IMR-90 (cell line): Measurements from ENCODE around the gene TXNDC11. TPM values are rescaled to one million over a fixed set of nuclear protein-coding genes. Genes with fewer than 3 reads are reported as not detected.

ENCODE experiments used
- ATAC-seq: fragments of 200-7000 bp; cut with Tn5 transposase; 2 replicates; pipeline ENCODE4 v1.9.1; 2020; ENCODE audit warnings: low read depth, mild to moderate bottlenecking, moderate library complexity
- BruUV-seq: library from RNA; stranded (reverse); fragments of 400-500 nt; replicated peaks from 2 replicates; lab custom pipeline; 2021; lab: Mats Ljungman, UMichigan
- CTCF ChIA-PET: fragments of 300-600 bp; formaldehyde crosslinking; extraction: SDS; loops from one replicate; lab custom pipeline; 2021; ENCODE audit warnings: antibody characterized with exemption; lab: Yijun Ruan, JAX
- POLR2A ChIA-PET: fragments of 300-600 bp; sonication (Branson Sonifier 250); formaldehyde crosslinking; loops from one replicate; lab custom pipeline; 2022; ENCODE audit warnings: antibody characterized with exemption; ENCODE audit not compliant: unreplicated experiment; lab: Charles Lee
- DNase-seq: peaks from one replicate; pipeline ENCODE4 v3.0.0; 2013
- H2AFZ ChIP-seq: replicated peaks from 2 replicates; pipeline ENCODE3; 2013; ENCODE audit warnings: low read length, mild to moderate bottlenecking; ENCODE audit not compliant: poor library complexity
- H2AK5ac ChIP-seq: 2 replicates; pipeline ENCODE4 v1.6.1; 2013; ENCODE audit warnings: low read depth, low read length, inconsistent platforms
- H2AK9ac ChIP-seq: replicated peaks from 2 replicates; pipeline ENCODE3; 2013; ENCODE audit warnings: mild to moderate bottlenecking, low read depth, low read length, moderate library complexity; ENCODE audit not compliant: poor library complexity
- H2BK120ac ChIP-seq: 2 replicates; pipeline ENCODE4 v1.6.1; 2013; ENCODE audit warnings: low read depth, low read length, inconsistent platforms
- H2BK15ac ChIP-seq: 3 replicates; pipeline ENCODE4 v1.6.1; 2013; ENCODE audit warnings: low read depth, low read length, inconsistent platforms
- H2BK20ac ChIP-seq: 2 replicates; pipeline ENCODE4 v1.6.1; 2013; ENCODE audit warnings: low read depth, mild to moderate bottlenecking, inconsistent platforms, low read length, moderate library complexity
- H2BK5ac ChIP-seq: 2 replicates; pipeline ENCODE4 v1.6.1; 2013; ENCODE audit warnings: mild to moderate bottlenecking, low read depth, low read length, inconsistent platforms; ENCODE audit not compliant: poor library complexity, severe bottlenecking
- H3K14ac ChIP-seq: replicated peaks from 2 replicates; pipeline ENCODE4 v1.6.1; 2013; ENCODE audit warnings: low read depth, low read length, inconsistent platforms
- H3K18ac ChIP-seq: 2 replicates; pipeline ENCODE4 v1.6.1; 2013; ENCODE audit warnings: low read depth, low read length, control low read depth
- H3K23ac ChIP-seq: 2 replicates; pipeline ENCODE4 v1.6.1; 2013; ENCODE audit warnings: low read depth, low read length, inconsistent platforms
- H3K27ac ChIP-seq: 2 replicates; pipeline ENCODE4 v1.5.1; 2013; ENCODE audit warnings: mild to moderate bottlenecking, control low read depth, low read length; ENCODE audit not compliant: insufficient read depth
- H3K27me3 ChIP-seq: 2 replicates; pipeline ENCODE4 v1.6.1; 2013; ENCODE audit warnings: low read length; ENCODE audit not compliant: control insufficient read depth, insufficient read depth
- H3K36me3 ChIP-seq: 2 replicates; pipeline ENCODE4 v1.6.1; 2013; ENCODE audit warnings: low read length, mixed read lengths; ENCODE audit not compliant: control insufficient read depth, insufficient read depth
- H3K4ac ChIP-seq: 2 replicates; pipeline ENCODE4 v1.6.1; 2013; ENCODE audit warnings: low read depth, low read length, inconsistent platforms
- H3K4me1 ChIP-seq: 2 replicates; pipeline ENCODE4 v1.6.1; 2013; ENCODE audit warnings: low read length, mixed read lengths; ENCODE audit not compliant: control insufficient read depth, insufficient read depth
- H3K4me2 ChIP-seq: 2 replicates; pipeline ENCODE4 v1.6.1; 2013; ENCODE audit warnings: low read depth, mild to moderate bottlenecking, control low read depth, low read length, moderate library complexity
- H3K4me3 ChIP-seq: 2 replicates; pipeline ENCODE4 v1.5.1; 2013; ENCODE audit warnings: low read depth, mild to moderate bottlenecking, control low read depth, low read length, moderate library complexity; ENCODE audit not compliant: insufficient read depth
- H3K56ac ChIP-seq: 2 replicates; pipeline ENCODE4 v1.6.1; 2013; ENCODE audit warnings: low read length, inconsistent platforms; ENCODE audit not compliant: insufficient read depth; ENCODE audit errors: extremely low read depth
- H3K79me1 ChIP-seq, 2 experiments: 2 replicates each; pipeline ENCODE4 v1.6.1; 2013; ENCODE audit warnings: low read length in 2 of 2, inconsistent platforms in 1 of 2, low read depth in 1 of 2
- H3K9ac ChIP-seq: 2 replicates; pipeline ENCODE4 v1.6.1; 2013; ENCODE audit warnings: low read depth, low read length, control low read depth
- H3K9me1 ChIP-seq: 2 replicates; pipeline ENCODE4 v1.6.1; 2013; ENCODE audit warnings: low read length, inconsistent platforms; ENCODE audit not compliant: insufficient read depth
- H3K9me3 ChIP-seq: 2 replicates; pipeline ENCODE4 v1.6.1; 2013; ENCODE audit warnings: low read length; ENCODE audit not compliant: control insufficient read depth, insufficient read depth
- H4K20me1 ChIP-seq: 2 replicates; pipeline ENCODE4 v1.6.1; 2013; ENCODE audit warnings: low read length, inconsistent platforms; ENCODE audit not compliant: insufficient read depth
- H4K5ac ChIP-seq: 2 replicates; pipeline ENCODE4 v1.6.1; 2013; ENCODE audit warnings: mild to moderate bottlenecking, low read depth, low read length, control low read depth
- H4K8ac ChIP-seq, 2 experiments: 2 replicates each; pipeline ENCODE4 v1.6.1; 2013; ENCODE audit warnings: low read depth in 2 of 2, low read length in 2 of 2, control low read depth in 1 of 2, inconsistent platforms in 1 of 2
- H4K91ac ChIP-seq: 2 replicates; pipeline ENCODE4 v1.6.1; 2013; ENCODE audit warnings: low read depth, low read length, inconsistent platforms; ENCODE audit not compliant: insufficient read depth
- BHLHE40 ChIP-seq: fragments of 150-350 bp; IDR thresholded peaks from 2 replicates; pipeline ENCODE4 v1.6.1; 2016; ENCODE audit warnings: mild to moderate bottlenecking, low read depth, low read length
- CEBPB ChIP-seq: IDR thresholded peaks from 2 replicates; pipeline ENCODE4 v1.6.1; 2012; ENCODE audit warnings: low read depth, low read length, improper control_type of control experiment
- CHD1 ChIP-seq: IDR thresholded peaks from 2 replicates; pipeline ENCODE4 v1.6.1; 2012; ENCODE audit warnings: low read depth, low read length, improper control_type of control experiment
- FOS ChIP-seq: fragments of 150-350 bp; IDR thresholded peaks from 2 replicates; pipeline ENCODE4 v1.6.1; 2016; ENCODE audit warnings: low read depth, low read length
- MAFK ChIP-seq: IDR thresholded peaks from 2 replicates; pipeline ENCODE4 v1.6.1; 2012; ENCODE audit warnings: low read depth, low read length, improper control_type of control experiment
- MAZ ChIP-seq: IDR thresholded peaks from 2 replicates; pipeline ENCODE4 v1.6.1; 2012; ENCODE audit warnings: low read depth, mild to moderate bottlenecking, low read length, improper control_type of control experiment, moderate library complexity, borderline replicate concordance
- MXI1 ChIP-seq: IDR thresholded peaks from 2 replicates; pipeline ENCODE4 v1.6.1; 2012; ENCODE audit warnings: low read depth, mild to moderate bottlenecking, low read length, moderate library complexity, borderline replicate concordance
- NFE2L2 ChIP-seq: fragments of 150-350 bp; IDR thresholded peaks from 2 replicates; pipeline ENCODE4 v1.6.1; 2016; ENCODE audit warnings: low read depth, mild to moderate bottlenecking, low read length
- POLR2A ChIP-seq: IDR thresholded peaks from 2 replicates; pipeline ENCODE4 v1.6.1; 2012; ENCODE audit warnings: mild to moderate bottlenecking, low read depth, low read length
- RAD21 ChIP-seq: IDR thresholded peaks from 2 replicates; pipeline ENCODE4 v1.6.1; 2012; ENCODE audit warnings: low read length, improper control_type of control experiment
- RCOR1 ChIP-seq: IDR thresholded peaks from 2 replicates; pipeline ENCODE4 v1.6.1; 2012; ENCODE audit warnings: mild to moderate bottlenecking, low read length, improper control_type of control experiment; ENCODE audit not compliant: insufficient replicate concordance
- RFX5 ChIP-seq: IDR thresholded peaks from 2 replicates; pipeline ENCODE4 v1.8.0; 2012; ENCODE audit warnings: low read depth, mild to moderate bottlenecking, low read length, moderate library complexity
- SMC3 ChIP-seq: fragments of 150-350 bp; IDR thresholded peaks from 2 replicates; pipeline ENCODE4 v1.6.1; 2016; ENCODE audit warnings: low read depth, mild to moderate bottlenecking, antibody characterized with exemption, low read length, moderate library complexity
- WGBS, 2 experiments: methylation state at CpG; one replicate each; pipeline versions ENCODE4 v1.1.5 to v1.1.7; 2013; ENCODE audit warnings: missing lambda C conversion rate in 2 of 2; ENCODE audit not compliant: insufficient read length in 1 of 2; ENCODE audit errors: extremely low coverage in 2 of 2; 5-methylcytosine and 5-hydroxymethylcytosine counted together
- dilution Hi-C: fragments of 300-500 bp; cut with HindIII; formaldehyde crosslinking; loops from one replicate; pipeline ENCODE4 v1.14.3; 2018; ENCODE audit warnings: low sequenced_read_pairs; ENCODE audit not compliant: unreplicated experiment
- in situ Hi-C: fragments of 300-500 bp; cut with MboI; formaldehyde crosslinking; loops from 3 replicates; pipeline ENCODE4 v1.14.3; 2019; ENCODE audit warnings: low sequenced_read_pairs, inconsistent platforms, mixed read lengths
- intact Hi-C: fragments of 100-400 bp; cut with micrococcal nuclease; formaldehyde crosslinking; loops from 2 replicates; pipeline ENCODE4 v1.10.0; 2022
- polyA plus RNA-seq, 3 experiments: library from polyadenylated mRNA; depleted of rRNA; stranded (reverse); fragments of >200 nt; gene quantifications; 2 replicates each; pipeline ENCODE4 v1.2.3, GENCODE V29; 2012; ENCODE audit warnings: low replicate concordance in 1 of 3
- total RNA-seq: library from RNA; depleted of rRNA; stranded (reverse); fragments of >200 nt; gene quantifications from 2 replicates; pipeline ENCODE4 v1.2.3, GENCODE V29; 2012
- TF ChIP-seq, protein P1 (sequence below): conservative IDR thresholded peaks from 2 replicates; pipeline ENCODE4 v1.5.1; 2012; ENCODE audit warnings: mild to moderate bottlenecking, low read depth, low read length, improper control_type of control experiment
- TF ChIP-seq, protein P2 (sequence below): fragments of 150-350 bp; IDR thresholded peaks from 2 replicates; pipeline ENCODE4 v1.6.1; 2017; ENCODE audit warnings: mild to moderate bottlenecking, antibody characterized with exemption, low read length, low read depth
- TF ChIP-seq, protein P3 (sequence below): fragments of 150-350 bp; IDR thresholded peaks from 2 replicates; pipeline ENCODE4 v1.6.1; 2016; ENCODE audit warnings: low read depth, mild to moderate bottlenecking, low read length, moderate library complexity, borderline replicate concordance

The TXNDC11 gene
- total and polyA plus RNA-seq, 2 of the 4 experiments (the other 2 are of a cell fraction) = 25.3 to 42.9 TPM

DNA sequence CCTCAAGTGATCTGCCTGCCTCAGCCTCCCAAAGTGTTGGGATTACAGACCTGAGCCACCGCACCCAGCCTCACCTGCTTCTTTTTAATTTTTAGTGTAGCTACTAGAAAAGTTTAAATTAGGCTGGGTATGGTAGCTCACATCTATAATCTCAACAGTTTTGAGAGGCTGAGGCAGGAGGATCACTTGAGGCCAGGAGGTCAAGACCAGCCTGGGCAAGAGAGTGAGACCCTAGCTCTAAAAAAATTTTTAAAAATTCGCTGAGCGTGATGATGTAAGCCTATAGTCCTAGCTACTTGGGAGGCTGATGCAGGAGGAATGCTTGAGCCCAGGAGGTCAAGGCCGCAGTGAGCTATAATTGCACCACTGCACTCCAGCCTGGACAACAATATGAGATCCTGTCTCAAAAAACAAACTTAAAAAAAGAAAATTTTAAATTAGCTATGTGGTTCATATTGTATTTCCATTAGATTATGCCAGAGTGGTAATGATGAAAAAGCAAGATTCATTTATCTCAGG lies 34.9 kb downstream of the TXNDC11 start:
- Histone ChIP-seq H2BK120ac (no peak overlapping the region), H2AK5ac (no peak overlapping the region), H3K36me3 (peaks cover 13% of the 10 kb centered on the region), H2BK20ac (no peak overlapping the region), H4K20me1 (peaks cover 9% of the 10 kb centered on the region; the same call in 1 of the 2 replicates), H3K9me3 (no peaks in the 10 kb centered on the region), H4K91ac (no peak overlapping the region), H3K9ac (no peak overlapping the region), H2AK9ac (no peak overlapping the region), H3K23ac (no peak overlapping the region), H2AFZ (no peak overlapping the region), H4K5ac (no peak overlapping the region), H3K27me3 (no peaks in the 10 kb centered on the region), H3K4me2 (no peak overlapping the region), H3K27ac (no peak overlapping the region), H3K56ac (no peak overlapping the region), H3K4ac (no peak overlapping the region), H3K79me1 (peaks cover 32 to 55% of the 10 kb centered on the region in 2 experiments), H3K14ac (no peak overlapping the region), H3K4me1 (peaks cover 4% of the 10 kb centered on the region; the same call in 1 of the 2 replicates), H3K18ac (no peak overlapping the region), H3K9me1 (peaks cover 12% of the 10 kb centered on the region), H2BK15ac (no peak overlapping the region), H4K8ac (no peak overlapping the region), H3K4me3 (no peak overlapping the region), H2BK5ac (no peak overlapping the region)
- POLR2A ChIA-PET = no interaction called here
- no CpG with 5 or more reads among the region's 4 CpGs for WGBS, 2 experiments
- CTCF ChIA-PET = interaction anchor here (1.4 kb wide), 1 partner anchor 311 kb away, joined by 6 read pairs; no protein-coding TSS in a partner anchor
- intact Hi-C loops = no loop called here
- ATAC-seq = no peak
- in situ Hi-C loops = no loop called here
- BruUV-seq = no TSS peak
- TF ChIP-seq CHD1 = no peak
- no peak for TF ChIP-seq MAFK
- no peak for TF ChIP-seq MAZ
- TF ChIP-seq NFE2L2 = no peak
- no peak for TF ChIP-seq CEBPB
- no peak for TF ChIP-seq POLR2A
- no peak for TF ChIP-seq RAD21
- TF ChIP-seq RFX5 = no peak
- TF ChIP-seq MXI1 = no peak
- TF ChIP-seq, protein P1, sequence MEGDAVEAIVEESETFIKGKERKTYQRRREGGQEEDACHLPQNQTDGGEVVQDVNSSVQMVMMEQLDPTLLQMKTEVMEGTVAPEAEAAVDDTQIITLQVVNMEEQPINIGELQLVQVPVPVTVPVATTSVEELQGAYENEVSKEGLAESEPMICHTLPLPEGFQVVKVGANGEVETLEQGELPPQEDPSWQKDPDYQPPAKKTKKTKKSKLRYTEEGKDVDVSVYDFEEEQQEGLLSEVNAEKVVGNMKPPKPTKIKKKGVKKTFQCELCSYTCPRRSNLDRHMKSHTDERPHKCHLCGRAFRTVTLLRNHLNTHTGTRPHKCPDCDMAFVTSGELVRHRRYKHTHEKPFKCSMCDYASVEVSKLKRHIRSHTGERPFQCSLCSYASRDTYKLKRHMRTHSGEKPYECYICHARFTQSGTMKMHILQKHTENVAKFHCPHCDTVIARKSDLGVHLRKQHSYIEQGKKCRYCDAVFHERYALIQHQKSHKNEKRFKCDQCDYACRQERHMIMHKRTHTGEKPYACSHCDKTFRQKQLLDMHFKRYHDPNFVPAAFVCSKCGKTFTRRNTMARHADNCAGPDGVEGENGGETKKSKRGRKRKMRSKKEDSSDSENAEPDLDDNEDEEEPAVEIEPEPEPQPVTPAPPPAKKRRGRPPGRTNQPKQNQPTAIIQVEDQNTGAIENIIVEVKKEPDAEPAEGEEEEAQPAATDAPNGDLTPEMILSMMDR = no peak
- TF ChIP-seq SMC3 = no peak
- TF ChIP-seq, protein P2, sequence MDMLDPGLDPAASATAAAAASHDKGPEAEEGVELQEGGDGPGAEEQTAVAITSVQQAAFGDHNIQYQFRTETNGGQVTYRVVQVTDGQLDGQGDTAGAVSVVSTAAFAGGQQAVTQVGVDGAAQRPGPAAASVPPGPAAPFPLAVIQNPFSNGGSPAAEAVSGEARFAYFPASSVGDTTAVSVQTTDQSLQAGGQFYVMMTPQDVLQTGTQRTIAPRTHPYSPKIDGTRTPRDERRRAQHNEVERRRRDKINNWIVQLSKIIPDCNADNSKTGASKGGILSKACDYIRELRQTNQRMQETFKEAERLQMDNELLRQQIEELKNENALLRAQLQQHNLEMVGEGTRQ = no peak
- no peak for TF ChIP-seq FOS
- TF ChIP-seq BHLHE40 = no peak
- TF ChIP-seq, protein P3, sequence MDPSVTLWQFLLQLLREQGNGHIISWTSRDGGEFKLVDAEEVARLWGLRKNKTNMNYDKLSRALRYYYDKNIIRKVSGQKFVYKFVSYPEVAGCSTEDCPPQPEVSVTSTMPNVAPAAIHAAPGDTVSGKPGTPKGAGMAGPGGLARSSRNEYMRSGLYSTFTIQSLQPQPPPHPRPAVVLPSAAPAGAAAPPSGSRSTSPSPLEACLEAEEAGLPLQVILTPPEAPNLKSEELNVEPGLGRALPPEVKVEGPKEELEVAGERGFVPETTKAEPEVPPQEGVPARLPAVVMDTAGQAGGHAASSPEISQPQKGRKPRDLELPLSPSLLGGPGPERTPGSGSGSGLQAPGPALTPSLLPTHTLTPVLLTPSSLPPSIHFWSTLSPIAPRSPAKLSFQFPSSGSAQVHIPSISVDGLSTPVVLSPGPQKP = no peak
- no peak for TF ChIP-seq RCOR1
- DNase-seq = no peak
- dilution Hi-C loops = no loop called here
